Stimulated activated CD8-positive, alpha-beta memory T cell treated with anti-CD3 and anti-CD28 coated beads, Interleukin-15, amount 100 ng/mL, for 48 hours (primary cell): ENCODE data around the gene ALDOA.

Experiments used
- DNase-seq, 2 donors: peaks; one replicate each; pipeline ENCODE4 v3.0.0-alpha.2; 2020; ENCODE audit warnings: low read depth in 2 of 2

Gene ALDOA

DNA sequence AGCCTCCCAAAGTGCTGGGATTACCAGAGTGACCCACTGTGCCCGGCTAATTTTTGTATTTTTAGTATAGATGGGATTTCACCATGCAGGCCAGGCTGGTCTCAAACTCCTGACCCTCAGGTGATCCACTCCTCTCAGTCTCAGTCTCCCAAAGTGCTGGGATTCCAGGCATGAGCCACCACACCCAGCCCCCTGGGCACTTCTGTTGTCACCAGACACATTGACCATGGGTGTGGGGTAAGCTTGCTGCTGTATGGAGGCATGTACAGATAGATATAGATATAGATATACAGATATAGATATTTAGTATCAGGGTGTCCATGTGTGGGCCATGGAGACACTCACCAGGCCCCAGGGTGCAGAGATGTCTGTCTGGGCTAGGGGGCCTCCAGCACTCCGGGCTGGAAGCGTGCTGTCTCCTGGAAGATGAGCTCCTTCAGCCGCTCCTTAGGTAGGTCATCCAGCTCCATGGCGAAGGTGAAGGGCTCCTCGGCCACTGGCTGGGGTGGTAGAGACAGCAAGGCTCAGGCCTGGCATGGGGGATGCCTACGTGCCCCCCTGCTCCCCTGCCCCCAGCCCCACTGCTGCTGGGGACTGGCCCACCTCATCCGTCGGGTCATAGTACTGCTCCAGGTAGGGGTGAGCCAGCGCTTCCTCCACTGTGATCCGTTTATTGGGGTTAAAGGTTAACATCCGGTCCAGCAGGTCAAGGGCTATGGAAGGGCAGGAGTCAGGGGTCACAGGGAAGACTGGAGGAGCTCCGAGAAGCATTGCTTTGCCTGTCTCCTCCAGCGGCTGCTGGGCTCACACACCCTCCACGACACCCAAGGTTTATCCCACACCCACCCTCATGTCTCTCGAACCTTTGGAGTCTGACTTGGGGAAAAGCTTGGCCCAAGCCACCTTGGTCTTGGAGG is 51.0 kb downstream of the ALDOA start:
- no peak for DNase-seq

DNA sequence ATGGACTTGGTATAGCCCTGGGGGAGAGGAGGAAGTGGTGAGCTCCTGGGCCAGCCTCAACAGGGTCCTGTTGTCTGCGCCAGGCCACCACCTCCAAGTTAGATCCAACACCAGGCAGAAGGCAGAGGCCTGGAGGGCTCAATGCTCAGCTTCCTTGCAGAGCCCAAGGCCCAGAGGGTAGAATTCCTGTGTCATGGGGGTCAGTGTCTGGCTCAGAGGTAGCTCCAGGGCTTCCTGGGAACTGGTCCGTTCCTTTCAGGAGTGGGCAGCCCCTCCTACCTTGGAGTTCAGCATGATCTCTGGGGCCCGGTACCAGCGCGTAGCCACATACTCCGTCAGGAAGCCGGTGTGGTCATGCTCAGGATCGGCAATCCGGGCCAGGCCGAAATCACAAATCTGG is 52.2 kb downstream of the ALDOA start:
- no peak for DNase-seq

GRCh38 chr16:30119428-30119827 is 53.9 kb downstream of the ALDOA start:
- DNase-seq: no peak
